IPS DF 4.7 (cell line): ENCODE data around the gene HS2ST1.

Source experiments
- DNase-seq: peaks from one replicate; pipeline ENCODE4 v3.0.0-alpha.2; 2013; ENCODE audit warnings: low spot score; ENCODE audit errors: extremely low read depth

Gene HS2ST1

DNA sequence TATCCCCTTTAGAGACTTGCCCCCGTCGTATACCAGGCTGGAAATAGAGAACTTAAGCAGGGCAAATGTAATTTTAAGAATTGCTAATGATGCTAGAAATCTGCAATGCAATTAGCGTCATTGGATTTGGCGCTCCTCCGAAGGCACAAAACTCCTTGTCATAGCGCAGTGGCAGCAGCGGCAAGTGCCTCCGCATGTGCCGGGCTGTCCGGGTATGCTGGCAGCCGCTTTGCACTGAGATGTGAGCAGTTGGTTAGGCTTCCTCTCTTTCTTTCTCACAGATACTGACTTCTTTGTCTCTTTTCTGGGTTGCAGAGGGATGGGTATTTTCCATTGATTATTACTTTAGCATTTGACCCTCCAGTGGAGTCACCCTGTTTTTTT is 220.9 kb downstream of the HS2ST1 start:
- DNase-seq: no peak

- DNase-seq: no peak
Measured at GRCh38 chr1:87136607-87137341, 222.3 kb downstream of the HS2ST1 start.

DNA sequence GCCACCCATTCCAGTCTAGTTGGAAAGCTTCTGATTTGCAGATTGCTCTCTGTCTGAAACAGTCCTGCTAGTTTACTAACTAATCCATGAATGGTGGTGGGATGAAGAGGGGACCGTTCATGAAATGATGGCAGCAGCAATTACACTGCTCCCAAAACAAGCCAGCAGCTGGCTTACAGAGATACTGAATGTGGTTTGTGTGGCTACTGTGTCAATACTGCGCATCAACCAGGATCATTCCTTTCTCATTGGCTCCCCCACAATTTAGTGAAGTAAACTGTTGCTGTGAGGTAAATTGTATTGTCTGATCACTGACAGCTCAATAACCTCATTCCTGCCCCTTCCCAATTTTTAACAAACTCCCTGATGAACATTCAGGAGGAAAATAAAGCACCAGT is 222.9 kb downstream of the HS2ST1 start:
- no peak for DNase-seq

- DNase-seq: no peak
Measured at GRCh38 chr1:87140831-87141540, 226.6 kb downstream of the HS2ST1 start.

DNA sequence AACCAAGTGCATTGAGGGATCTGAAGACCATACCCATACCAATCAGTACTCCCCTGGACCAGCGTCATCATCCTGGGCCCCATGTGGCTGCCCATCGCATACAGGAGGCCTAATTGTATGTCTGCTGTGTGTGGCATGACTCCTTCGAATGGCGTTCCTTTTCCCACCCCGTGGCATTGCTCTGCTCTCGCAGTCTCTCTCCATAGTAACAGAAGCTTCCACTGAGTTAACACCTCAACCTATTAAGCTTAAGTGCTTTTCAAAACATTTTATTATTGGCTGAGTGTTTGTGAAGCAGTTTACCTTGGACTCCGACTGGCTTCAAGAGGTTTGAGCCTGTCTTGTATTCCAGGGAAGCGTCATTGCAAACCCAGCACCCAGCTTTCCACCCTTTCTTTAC is 227.1 kb downstream of the HS2ST1 start:
- DNase-seq: no peak

- DNase-seq: no peak
Measured at GRCh38 chr1:87143413-87144135, 229.1 kb downstream of the HS2ST1 start.

- no peak for DNase-seq
Measured at GRCh38 chr1:87144316-87144895, 230.0 kb downstream of the HS2ST1 start.

- DNase-seq: no peak
Measured at GRCh38 chr1:87144981-87145380, 230.5 kb downstream of the HS2ST1 start.

GRCh38 chr1:87146538-87146937 is 232.1 kb downstream of the HS2ST1 start:
- no peak for DNase-seq

GRCh38 chr1:87146986-87147385 is 232.6 kb downstream of the HS2ST1 start:
- DNase-seq: no peak

GRCh38 chr1:87147851-87148250 is 233.4 kb downstream of the HS2ST1 start:
- DNase-seq: no peak

DNA sequence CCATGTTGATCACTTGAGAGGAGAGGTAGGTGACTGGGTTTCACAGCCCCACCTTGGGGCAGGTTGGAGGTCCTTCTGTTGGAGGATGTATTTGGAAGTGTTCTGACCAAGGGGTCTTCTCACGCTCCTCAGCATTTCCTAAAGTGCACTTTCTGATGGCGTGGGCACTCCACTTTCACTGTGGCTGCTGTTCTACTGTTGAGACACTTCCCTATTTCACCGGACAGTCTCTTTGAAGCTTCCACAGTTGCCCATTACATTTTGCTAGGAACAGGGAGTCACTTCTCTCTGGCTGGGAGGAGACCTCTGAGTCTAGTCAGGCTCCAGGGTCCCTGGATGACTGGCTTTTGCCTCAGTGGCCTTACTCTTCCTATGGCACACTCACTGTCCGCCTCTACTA is 234.2 kb downstream of the HS2ST1 start:
- DNase-seq: no peak

- peak; percentile 44 for DNase-seq
Measured at GRCh38 chr1:87149241-87150041, 235.0 kb downstream of the HS2ST1 start.

- DNase-seq: no peak
Measured at GRCh38 chr1:87150143-87150542, 235.7 kb downstream of the HS2ST1 start.

DNA sequence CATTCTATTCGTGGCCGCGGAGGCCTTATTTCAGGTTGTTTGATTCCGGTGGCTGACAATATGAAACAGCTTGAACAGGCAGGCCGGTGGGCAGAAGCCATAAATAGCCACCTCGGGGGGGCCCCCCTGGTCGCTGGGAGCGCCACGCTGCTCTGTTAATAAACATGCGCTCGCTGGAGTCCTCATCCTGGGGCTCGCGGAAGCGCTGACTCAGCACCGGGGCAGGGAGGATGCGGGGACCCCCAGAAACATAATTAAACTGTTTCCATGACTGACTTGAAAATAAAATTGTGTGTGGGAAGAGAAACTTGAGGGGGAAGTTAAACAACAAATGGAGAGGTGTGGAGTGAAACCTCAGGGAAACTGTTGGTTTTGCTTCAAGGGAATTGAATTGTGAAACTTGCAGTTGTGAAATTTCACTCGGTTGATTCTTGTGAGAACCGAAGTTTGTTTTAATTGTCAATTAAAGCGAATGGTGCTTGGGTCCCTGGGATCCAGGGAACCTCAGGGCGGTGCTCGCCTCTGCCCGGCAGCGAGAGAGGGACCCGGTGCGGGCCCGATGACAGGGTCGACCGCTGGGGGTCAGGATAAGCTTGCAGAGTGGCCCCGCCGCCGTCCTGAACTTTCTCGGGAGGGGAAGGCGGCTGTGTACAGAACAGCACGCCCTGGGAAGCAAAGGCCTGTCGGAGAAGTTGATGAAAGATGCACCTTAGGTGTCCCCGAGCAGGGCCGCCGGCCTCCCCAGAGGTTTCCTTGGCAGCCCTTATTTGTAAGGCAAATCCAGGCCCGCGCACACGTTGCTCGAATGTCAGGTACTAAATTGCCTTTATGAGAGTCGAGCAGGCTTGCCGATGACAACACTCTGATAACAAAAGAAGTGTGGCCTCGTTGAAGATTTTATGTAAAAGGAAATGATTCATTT is 237.3 kb downstream of the HS2ST1 start:
- DNase-seq: no peak

- no peak for DNase-seq
Measured at GRCh38 chr1:87154384-87154783, 239.9 kb downstream of the HS2ST1 start.

DNA sequence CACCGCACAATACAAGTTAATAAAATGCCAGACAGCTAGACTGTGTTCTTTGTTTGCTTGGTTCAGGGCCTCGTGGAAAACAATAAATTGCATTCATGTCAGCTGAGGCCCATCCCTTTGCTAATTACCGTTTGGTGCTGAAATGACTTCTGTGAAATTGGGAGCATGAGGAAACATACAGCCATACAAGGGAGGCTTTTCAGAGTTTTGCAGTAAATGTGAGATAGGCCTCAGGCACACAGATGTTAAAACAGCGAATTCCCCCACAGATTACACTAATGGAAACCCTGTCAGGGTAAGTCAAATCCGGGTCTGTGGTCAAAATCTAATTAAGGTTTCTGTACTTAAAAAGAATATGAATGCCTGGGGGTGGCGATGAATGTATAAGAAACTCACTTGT is 240.7 kb downstream of the HS2ST1 start:
- no peak for DNase-seq

DNA sequence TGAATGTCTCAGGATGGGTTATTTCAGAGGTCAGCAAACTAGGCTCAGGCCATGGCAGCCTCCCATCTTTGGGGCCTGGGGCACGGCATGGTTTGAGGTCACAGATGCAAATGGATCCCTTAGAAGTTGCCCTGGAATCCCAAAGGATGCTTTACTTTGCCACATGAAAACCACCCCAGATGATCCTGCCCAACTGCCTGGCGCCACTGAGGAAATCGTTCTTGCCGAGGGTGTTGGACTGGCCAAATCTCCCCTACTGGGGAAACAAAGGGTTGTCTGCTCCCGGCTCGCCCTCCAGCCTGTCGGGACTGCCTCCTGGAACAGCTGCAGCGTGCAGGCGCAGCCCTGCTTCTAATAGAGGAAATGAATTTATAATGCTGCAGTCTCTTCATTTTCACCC is 241.2 kb downstream of the HS2ST1 start:
- DNase-seq: no peak

- no peak for DNase-seq
Measured at GRCh38 chr1:87156124-87156523, 241.7 kb downstream of the HS2ST1 start.

DNA sequence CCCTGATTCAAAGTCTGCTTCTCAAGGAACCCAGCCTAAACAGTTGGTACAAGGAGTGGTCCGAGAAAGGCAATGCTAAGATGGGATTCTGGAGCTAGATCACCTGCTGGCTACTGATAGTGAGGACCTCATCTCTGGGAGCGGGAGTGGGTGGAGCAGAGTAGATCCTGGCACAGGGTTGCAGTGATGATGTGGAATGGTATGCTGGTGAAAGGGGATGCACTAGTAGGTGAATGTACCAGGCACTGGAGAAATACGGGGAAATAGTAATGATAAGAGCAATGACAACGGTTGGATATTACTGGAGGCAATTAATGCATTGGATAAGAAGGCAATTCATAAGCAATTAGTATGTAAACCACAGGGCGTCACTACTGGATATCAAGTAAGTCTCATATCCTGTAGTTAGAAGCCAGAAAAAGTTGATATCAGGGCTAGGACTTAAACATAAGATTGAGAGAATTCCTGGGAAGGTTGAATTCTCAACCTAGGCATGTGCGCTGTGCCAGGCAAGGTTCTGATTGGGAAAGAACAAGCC is 245.0 kb downstream of the HS2ST1 start:
- DNase-seq: no peak
